H1 (cell line): Measurements from ENCODE around the gene TRIM52. TPM values are rescaled to one million over a fixed set of nuclear protein-coding genes. Genes with fewer than 3 reads are reported as not detected.
A peak's percentile ranks its signal among the peaks of the same experiment; 100 is the strongest.

Source experiments
- BACH1 ChIP-seq: IDR thresholded peaks from 2 replicates; pipeline ENCODE4 v1.6.1; 2012; ENCODE audit warnings: low read length, improper control_type of control experiment
- CHD7 ChIP-seq: fragments of 300-600 bp; sonication (generic); IDR thresholded peaks from 2 replicates; pipeline ENCODE4 v1.7.1; 2012; ENCODE audit warnings: low read length, moderate library complexity, mild to moderate bottlenecking, inconsistent platforms; ENCODE audit not compliant: insufficient replicate concordance
- EGR1 ChIP-seq: IDR thresholded peaks from 2 replicates; pipeline ENCODE4 v1.6.1; 2011; ENCODE audit warnings: low read depth, low read length, borderline replicate concordance
- EZH2 ChIP-seq: fragments of 200-600 bp; sonication (generic); IDR thresholded peaks from 2 replicates; pipeline ENCODE4 v1.7.1; 2012; ENCODE audit warnings: low read depth, mild to moderate bottlenecking, moderate library complexity, low read length, inconsistent platforms; ENCODE audit not compliant: severe bottlenecking
- KDM4A ChIP-seq: IDR thresholded peaks from one replicate; pipeline ENCODE4 v1.7.1; 2012; ENCODE audit warnings: low read depth, mild to moderate bottlenecking, moderate library complexity, low read length, inconsistent platforms; ENCODE audit not compliant: severe bottlenecking
- PHF8 ChIP-seq: fragments of 200-600 bp; sonication (generic); conservative IDR thresholded peaks from 2 replicates; pipeline ENCODE4 v1.7.1; 2012; ENCODE audit warnings: low read depth, mild to moderate bottlenecking, inconsistent platforms, low read length, moderate library complexity
- SP4 ChIP-seq: IDR thresholded peaks from 2 replicates; pipeline ENCODE4 v1.6.1; 2012; ENCODE audit warnings: low read length, inconsistent platforms
- TBP ChIP-seq: IDR thresholded peaks from 2 replicates; pipeline ENCODE4 v1.6.1; 2011; ENCODE audit warnings: low read depth, low read length, improper control_type of control experiment
- polyA plus RNA-seq, 7 experiments: library from polyadenylated mRNA; depleted of rRNA in 3 of 7; stranded (reverse) in 5 of 7; unstranded in 2 of 7; fragments of >200 nt in 5 of 7; fragments of 200-250 nt in 2 of 7; gene quantifications; 1 replicate in 5 of 7; 2 replicates in 1 of 7; 4 replicates in 1 of 7; pipeline versions ENCODE4 v1.2.1 to v1.2.3, GENCODE V29; 2011 to 2013; ENCODE audit warnings: missing spikeins in 2 of 7, mixed read lengths in 2 of 7
- total RNA-seq: library from RNA; stranded (reverse); fragmentation: NEBNext Ultra II Directional; extraction: Animal tissue kit (Norgen Biotek cat#: 25700); gene quantifications from 2 replicates; pipeline ENCODE4 v1.2.1, GENCODE V29; 2021

TRIM52 gene
- total and polyA plus RNA-seq, 2 of the 8 experiments (the other 6 are each of a cell fraction or from before 2014, with no cell fraction given) = 4.2 to 5.7 TPM

GRCh38 chr5:181207214-181207959 lies 53.6 kb downstream of the TRIM52 start (continued):
- no peak for TF ChIP-seq CHD7
- 0 out of 2 replicates have a peak, but pooled peaks have one; percentile 4 for TF ChIP-seq EGR1
- no peak for TF ChIP-seq EZH2
- TF ChIP-seq PHF8 = peak; percentile 38; the same call in 1 of the 2 replicates
- no peak for TF ChIP-seq BACH1
- TF ChIP-seq SP4 = 0 out of 2 replicates have a peak, but pooled peaks have one; percentile 38
- peak; percentile 34 for TF ChIP-seq KDM4A
- peak; percentile 99 for TF ChIP-seq TBP
